ENCODE data around the gene FBXL16. TPM values are rescaled to one million over a fixed set of nuclear protein-coding genes. Genes with fewer than 3 reads are reported as not detected.

FBXL16 gene
- total RNA-seq, 4 donors from 2014 or later = 0.21 to 0.37 TPM; not detected in 2

DNA sequence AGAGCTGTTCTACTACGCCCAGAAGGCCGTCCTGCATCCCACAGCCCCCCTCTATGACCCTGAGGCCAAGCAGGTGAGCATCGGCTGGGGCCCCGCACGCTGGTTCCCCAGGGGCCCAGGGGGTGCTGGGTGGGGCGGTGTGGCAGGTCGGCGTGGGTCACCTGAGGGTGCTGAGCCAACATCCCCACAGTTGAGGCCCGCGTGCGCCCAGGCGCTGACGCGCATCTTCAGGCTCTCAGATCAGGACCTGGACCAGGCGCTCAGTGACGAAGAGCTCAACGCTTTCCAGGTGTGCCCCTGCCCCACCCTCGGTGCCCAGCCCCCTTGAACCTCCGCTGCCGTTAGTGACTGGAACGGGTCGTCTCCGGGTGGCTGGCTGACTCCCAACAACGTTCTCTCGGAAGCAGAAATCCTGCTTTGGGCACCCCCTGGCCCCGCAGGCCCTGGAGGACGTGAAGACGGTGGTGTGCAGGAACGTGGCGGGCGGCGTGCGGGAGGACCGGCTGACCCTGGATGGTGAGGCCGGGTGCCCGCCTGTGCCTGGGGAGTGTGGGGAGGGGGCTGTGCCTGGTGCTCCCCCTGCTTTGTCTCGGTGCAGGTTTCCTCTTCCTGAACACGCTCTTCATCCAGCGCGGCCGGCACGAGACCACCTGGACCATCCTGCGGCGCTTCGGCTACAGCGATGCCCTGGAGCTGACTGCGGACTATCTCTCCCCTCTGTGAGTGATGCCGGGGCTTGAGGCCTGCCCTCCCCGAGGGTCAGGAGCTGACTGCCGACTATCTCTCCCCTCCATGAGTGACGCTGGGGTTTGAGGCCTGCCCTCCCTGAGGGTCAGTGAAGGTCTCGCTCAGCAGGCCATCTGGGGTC is 34.9 kb downstream of the FBXL16 start:
- TF ChIP-seq, protein P1, sequence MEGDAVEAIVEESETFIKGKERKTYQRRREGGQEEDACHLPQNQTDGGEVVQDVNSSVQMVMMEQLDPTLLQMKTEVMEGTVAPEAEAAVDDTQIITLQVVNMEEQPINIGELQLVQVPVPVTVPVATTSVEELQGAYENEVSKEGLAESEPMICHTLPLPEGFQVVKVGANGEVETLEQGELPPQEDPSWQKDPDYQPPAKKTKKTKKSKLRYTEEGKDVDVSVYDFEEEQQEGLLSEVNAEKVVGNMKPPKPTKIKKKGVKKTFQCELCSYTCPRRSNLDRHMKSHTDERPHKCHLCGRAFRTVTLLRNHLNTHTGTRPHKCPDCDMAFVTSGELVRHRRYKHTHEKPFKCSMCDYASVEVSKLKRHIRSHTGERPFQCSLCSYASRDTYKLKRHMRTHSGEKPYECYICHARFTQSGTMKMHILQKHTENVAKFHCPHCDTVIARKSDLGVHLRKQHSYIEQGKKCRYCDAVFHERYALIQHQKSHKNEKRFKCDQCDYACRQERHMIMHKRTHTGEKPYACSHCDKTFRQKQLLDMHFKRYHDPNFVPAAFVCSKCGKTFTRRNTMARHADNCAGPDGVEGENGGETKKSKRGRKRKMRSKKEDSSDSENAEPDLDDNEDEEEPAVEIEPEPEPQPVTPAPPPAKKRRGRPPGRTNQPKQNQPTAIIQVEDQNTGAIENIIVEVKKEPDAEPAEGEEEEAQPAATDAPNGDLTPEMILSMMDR (IDR thresholded peaks at IDR 0.05) = no peak
- no peak for TF ChIP-seq POLR2A (IDR thresholded peaks at IDR 0.05)
- no peak for DNase-seq
- Histone ChIP-seq H3K4me3 (no peak overlapping the region), H3K36me3 (no peaks in the 10 kb centered on the region), H3K27ac (no peak overlapping the region), H3K9me3 (no peaks in the 10 kb centered on the region), H3K4me1 (peaks cover 0 to 16% of the 10 kb centered on the region in 2 donors), H3K27me3 (no peaks in the 10 kb centered on the region)
- intact Hi-C loops (cut with DNase I; ENCODE audit: low total_unique reads) = no loop called here

DNA sequence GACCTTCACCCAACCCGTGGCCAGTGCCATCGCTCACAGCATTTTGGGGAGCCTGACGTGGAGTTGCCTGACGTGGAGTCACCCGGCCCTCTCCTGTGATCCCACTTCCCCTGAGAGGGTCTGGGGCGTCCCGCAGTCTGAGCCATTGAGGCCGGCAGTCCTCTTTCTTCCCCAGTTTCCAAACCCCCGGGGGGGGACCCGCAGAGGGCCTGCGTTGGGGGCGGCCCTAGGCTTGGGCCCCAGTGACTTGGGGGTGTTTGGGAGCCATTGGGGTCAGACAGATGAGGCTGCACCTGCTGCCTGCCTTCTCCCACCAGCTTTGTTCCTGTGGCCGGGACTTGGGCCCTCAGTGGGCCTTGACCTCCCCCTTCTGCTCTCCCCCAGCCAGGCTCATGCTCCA is 35.9 kb downstream of the FBXL16 start:
- intact Hi-C loops (cut with DNase I; ENCODE audit: low total_unique reads) = loop anchor here (10.0 kb wide), 1 partner anchor 95 kb away; no protein-coding TSS in a partner anchor
- no peak for TF ChIP-seq POLR2A (IDR thresholded peaks at IDR 0.05)
- TF ChIP-seq, protein P1 (IDR thresholded peaks at IDR 0.05) = no peak
- H3K4me3 ChIP-seq = no peak overlapping the region

DNA sequence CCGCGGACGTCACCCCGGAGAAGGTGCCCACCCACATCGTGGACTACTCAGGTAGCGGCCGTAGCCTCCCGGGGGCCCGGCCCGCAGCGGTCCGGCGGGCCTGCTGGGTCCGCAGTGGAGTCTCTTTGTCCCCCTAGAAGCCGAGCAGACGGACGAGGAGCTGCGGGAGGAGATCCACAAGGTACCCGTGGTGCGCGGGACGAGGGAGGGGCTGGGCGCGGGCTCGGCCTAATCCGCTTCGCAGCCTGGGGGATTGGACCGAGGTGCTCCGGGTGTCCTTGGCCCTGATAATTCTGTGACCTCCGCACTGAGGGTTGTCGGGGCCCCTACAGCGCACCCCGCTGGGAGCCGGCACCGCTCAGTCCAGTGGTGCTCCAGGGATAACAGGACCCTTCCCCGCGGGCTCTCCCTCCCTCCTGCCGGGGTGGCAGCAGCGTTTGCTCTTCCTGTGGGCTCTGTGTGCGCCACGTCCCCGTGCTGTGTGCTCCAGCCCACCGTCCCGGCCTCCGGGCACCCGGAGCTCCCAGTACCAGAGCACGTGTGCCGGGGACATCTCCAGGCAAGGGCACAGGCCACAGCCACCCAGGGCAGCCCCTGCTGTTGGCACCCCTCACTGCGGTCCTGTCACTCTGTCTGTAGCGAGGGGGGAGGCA is 37.0 kb downstream of the FBXL16 start:
- intact Hi-C loops (cut with DNase I; ENCODE audit: low total_unique reads) = loop anchor here (10.0 kb wide), 1 partner anchor 94 kb away; no protein-coding TSS in a partner anchor
- no peak for DNase-seq
- peaks cover 0 to 8% of the 10 kb centered on the region in 2 donors for H3K4me1 ChIP-seq
- H3K4me3 ChIP-seq = peak overlapping the region; percentile 81 to 88
- TF ChIP-seq, protein P1 (IDR thresholded peaks at IDR 0.05) = no peak
- no peaks in the 10 kb centered on the region for H3K36me3 ChIP-seq
- H3K27me3 ChIP-seq = no peaks in the 10 kb centered on the region
- H3K27ac ChIP-seq = peak overlapping the region; percentile 85 to 89
- H3K9me3 ChIP-seq = no peaks in the 10 kb centered on the region

More for the DNA sequence above, 35.9 kb downstream of the FBXL16 start:
- Histone ChIP-seq H3K9me3 (no peaks in the 10 kb centered on the region), H3K4me1 (peaks cover 0 to 8% of the 10 kb centered on the region in 2 donors), H3K36me3 (no peaks in the 10 kb centered on the region), H3K27me3 (no peaks in the 10 kb centered on the region), H3K27ac (no peak overlapping the region)
- no peak for DNase-seq

DNA sequence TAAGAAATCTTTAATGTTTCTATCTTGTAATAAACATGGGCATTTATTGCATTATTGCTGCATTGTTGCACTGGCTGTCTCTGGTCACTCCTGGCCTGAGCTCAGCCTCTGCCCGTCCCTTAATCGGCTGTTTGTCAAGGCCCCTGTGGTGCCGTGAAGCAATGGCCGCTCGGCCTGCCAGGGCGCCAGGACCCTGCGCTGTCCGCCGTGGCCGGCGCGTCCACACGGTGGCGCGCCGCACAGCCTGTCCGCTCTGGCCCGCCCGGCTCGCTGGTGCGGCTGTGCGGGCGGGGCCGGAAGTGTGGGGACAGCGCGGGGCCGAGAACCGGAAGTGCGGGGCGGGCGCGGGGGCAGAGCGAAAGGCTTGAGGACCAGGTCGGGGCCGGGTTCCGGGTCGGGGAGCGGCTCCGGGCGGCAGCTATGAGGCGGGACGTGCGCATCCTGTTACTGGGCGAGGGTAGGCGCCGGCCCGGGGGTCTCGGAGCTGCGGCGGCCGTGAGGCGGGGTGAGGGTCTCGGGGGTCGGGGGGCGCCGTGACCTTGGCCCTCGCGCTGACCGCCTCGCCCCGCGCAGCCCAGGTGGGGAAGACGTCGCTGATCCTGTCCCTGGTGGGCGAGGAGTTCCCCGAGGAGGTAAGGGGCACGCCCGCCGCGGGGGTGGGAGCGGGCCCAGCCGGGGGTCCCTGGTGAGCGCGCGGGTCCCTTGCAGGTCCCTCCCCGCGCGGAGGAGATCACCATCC is 37.7 kb downstream of the FBXL16 start, which contains the start of gene RHOT2:
Gene RHOT2 (plus strand): TSS at position 353 of the 739 bp plus-strand sequence. CDS start 68 bp downstream, at position 421.
- Histone ChIP-seq H3K4me1 (peaks cover 0 to 8% of the 10 kb centered on the region in 2 donors), H3K27me3 (no peaks in the 10 kb centered on the region), H3K36me3 (no peaks in the 10 kb centered on the region), H3K4me3 (peak within 1 kb of the TSS; percentile 81 to 88), H3K27ac (peak within 1 kb of the TSS; percentile 85 to 89), H3K9me3 (no peaks in the 10 kb centered on the region)
- TF ChIP-seq POLR2A (IDR thresholded peaks at IDR 0.05) = peak; percentile 46 to 71
- TF ChIP-seq, protein P1 (IDR thresholded peaks at IDR 0.05) = peak; percentile 74 to 99 (median 96)
- intact Hi-C loops (cut with DNase I; ENCODE audit: low total_unique reads) = loop anchor here (10.0 kb wide), 1 partner anchor 93 kb away; no protein-coding TSS in a partner anchor
- DNase-seq = peak; percentile 89 to 93
